Measurements from ENCODE around the gene USP15. TPM values are rescaled to one million over a fixed set of nuclear protein-coding genes. Genes with fewer than 3 reads are reported as not detected.

USP15 gene
- total RNA-seq, 6 experiments from 2014 or later: 32.4 to 60.5 (median 37.9) TPM

DNA sequence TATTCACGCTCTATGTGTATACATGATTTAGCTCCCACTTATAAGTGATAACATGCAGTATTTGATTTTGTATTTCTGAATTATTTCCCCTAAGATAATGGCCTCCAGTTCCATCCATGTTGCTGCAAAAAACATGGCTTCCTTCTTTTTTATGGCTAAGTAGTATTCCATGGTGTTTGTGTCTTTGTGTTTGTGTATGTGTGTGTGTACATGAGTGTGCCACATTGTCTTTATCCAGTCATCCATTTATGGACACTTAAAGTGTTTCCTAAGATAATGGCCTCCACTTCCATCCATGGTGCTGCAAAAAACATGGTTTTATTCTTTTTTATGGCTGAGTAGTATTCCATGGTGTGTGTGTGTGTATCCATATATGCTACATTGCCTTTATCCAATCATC, 25.1 kb downstream of the USP15 start:
- Histone ChIP-seq H3K4me1 (peaks cover 0 to 14% (median 3%) of the 10 kb centered on the region in 4 donors), H3K36me3 (no peaks in the 10 kb centered on the region), H3K9me3 (no peaks in the 10 kb centered on the region), H3K27ac (no peak overlapping the region), H3K27me3 (no peaks in the 10 kb centered on the region), H3K4me3 (no peak overlapping the region)
- no peak for TF ChIP-seq POLR2A (IDR thresholded peaks at IDR 0.05)
- TF ChIP-seq, protein P1, sequence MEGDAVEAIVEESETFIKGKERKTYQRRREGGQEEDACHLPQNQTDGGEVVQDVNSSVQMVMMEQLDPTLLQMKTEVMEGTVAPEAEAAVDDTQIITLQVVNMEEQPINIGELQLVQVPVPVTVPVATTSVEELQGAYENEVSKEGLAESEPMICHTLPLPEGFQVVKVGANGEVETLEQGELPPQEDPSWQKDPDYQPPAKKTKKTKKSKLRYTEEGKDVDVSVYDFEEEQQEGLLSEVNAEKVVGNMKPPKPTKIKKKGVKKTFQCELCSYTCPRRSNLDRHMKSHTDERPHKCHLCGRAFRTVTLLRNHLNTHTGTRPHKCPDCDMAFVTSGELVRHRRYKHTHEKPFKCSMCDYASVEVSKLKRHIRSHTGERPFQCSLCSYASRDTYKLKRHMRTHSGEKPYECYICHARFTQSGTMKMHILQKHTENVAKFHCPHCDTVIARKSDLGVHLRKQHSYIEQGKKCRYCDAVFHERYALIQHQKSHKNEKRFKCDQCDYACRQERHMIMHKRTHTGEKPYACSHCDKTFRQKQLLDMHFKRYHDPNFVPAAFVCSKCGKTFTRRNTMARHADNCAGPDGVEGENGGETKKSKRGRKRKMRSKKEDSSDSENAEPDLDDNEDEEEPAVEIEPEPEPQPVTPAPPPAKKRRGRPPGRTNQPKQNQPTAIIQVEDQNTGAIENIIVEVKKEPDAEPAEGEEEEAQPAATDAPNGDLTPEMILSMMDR (IDR thresholded peaks at IDR 0.05): no peak
- intact Hi-C loops (cut with DNase I): no loop called here
- ATAC-seq (no peak), DNase-seq (no peak)
- WGBS (ENCODE audit: insufficient coverage, low coverage, low lambda C conversion rate, missing lambda C conversion rate): 100% methylated on average over 1 of the region's 1 CpG

DNA sequence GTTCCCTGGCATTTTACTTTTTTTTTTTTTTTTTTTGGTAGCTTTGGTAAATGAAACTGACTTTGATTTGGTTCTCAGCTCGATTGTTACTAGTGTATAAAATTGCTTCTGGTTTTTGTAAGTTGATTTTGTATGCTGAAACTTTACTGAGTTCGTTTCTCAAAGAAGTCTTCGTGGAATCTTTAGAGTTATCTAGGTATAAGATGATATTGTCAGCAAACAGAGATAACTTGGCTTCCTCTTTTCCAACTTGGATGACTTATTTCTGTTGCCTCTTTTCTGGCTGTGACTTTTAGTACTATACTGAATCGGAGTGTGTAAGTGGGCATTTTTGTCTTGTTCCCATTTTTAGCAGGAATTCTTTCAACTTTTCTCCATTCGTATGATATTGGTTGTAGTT, 28.1 kb downstream of the USP15 start:
- DNase-seq: no peak
- Histone ChIP-seq H3K9me3 (no peaks in the 10 kb centered on the region), H3K27me3 (no peaks in the 10 kb centered on the region), H3K36me3 (no peaks in the 10 kb centered on the region), H3K4me3 (no peak overlapping the region), H3K27ac (no peak overlapping the region), H3K4me1 (peaks cover 0 to 10% (median 2%) of the 10 kb centered on the region in 4 donors)
- WGBS (ENCODE audit: insufficient coverage, low coverage, low lambda C conversion rate, missing lambda C conversion rate): 83% methylated on average over 5 of the region's 5 CpGs
- intact Hi-C loops (cut with DNase I): no loop called here
- ATAC-seq: no peak
- no peak for TF ChIP-seq POLR2A (IDR thresholded peaks at IDR 0.05)
- TF ChIP-seq, protein P1 (IDR thresholded peaks at IDR 0.05): no peak

DNA sequence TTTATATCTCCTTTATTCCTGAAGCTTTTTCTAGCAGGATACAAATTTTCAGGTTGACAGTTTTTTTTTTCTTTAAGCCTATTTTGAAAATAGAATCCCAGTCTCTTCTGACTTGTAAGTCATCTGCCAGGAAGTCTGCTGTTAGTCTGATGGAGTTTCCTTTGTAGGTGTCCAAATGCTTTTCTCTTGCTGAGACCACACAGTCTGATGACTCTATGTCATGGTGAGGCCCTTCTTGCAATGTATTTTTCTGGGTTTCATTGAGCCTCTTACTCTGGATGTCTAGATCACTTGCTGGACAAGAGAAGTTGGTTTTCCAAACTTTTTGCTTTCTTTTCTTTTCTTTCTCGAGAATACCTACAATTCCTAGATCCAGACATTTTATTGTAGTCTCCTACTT, 30.6 kb downstream of the USP15 start:
- Histone ChIP-seq H3K27ac (no peak overlapping the region), H3K36me3 (peaks cover 0 to 16% (median 2%) of the 10 kb centered on the region in 4 donors), H3K9me3 (no peaks in the 10 kb centered on the region), H3K4me1 (peaks cover 0 to 9% (median 2%) of the 10 kb centered on the region in 4 donors), H3K4me3 (no peak overlapping the region), H3K27me3 (no peaks in the 10 kb centered on the region)
- 83% methylated on average over 1 of the region's 1 CpG for WGBS (ENCODE audit: insufficient coverage, low coverage, low lambda C conversion rate, missing lambda C conversion rate)
- ATAC-seq (no peak), DNase-seq (no peak)
- TF ChIP-seq, protein P1 (IDR thresholded peaks at IDR 0.05): no peak
- TF ChIP-seq POLR2A (IDR thresholded peaks at IDR 0.05): no peak
- intact Hi-C loops (cut with DNase I): no loop called here

DNA sequence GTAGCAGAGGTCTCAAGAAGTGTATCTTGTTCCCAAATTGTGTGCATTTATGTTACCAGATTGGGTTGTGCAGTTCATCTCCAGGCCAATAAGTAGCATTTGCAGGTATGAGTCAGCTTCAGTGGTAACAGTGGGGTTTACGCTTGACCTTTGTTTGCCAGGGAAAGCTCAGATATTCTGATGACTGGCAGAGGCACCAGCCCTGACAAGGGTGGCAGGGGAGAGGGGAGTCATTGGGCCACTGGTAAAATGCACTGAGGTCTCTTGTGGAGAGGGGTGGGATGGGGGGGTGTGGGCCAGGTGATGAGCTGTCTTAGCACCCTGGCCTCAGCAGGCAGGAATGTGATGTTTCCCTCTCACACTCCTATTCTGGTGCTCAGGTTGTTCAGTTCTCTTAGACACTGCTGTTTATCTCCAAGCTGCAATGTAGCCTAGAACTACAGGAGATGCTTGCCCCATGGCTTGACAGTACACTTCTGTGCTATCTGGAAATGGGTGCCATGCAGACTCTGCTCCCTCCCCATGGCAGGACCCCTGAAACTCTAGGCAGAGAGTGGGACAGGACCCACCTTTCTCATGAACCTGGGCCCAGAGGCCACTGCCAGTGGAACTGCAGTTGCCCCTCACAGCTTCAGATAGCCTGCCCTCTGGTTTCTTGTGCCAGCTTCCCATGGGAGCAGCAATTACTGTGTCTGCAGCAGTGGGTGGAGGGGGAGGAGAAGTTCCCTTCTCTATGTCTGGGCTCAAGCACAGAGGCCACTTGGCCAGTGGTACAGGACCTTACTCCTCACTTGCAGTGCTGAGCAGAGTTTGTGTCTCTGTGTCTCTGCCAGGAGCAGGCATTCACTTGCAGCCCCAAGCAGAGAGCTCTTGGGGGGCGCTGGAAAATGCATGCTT, 31.9 kb downstream of the USP15 start:
- WGBS (ENCODE audit: insufficient coverage, low coverage, low lambda C conversion rate, missing lambda C conversion rate): 71% methylated on average over 1 of the region's 2 CpGs
- intact Hi-C loops (cut with DNase I): no loop called here

More for the DNA sequence above, 31.9 kb downstream of the USP15 start:
- no peak overlapping the region for H3K27ac ChIP-seq
- peaks cover 0 to 9% (median 2%) of the 10 kb centered on the region in 4 donors for H3K4me1 ChIP-seq
- no peak overlapping the region for H3K4me3 ChIP-seq
- DNase-seq: no peak
- no peaks in the 10 kb centered on the region for H3K27me3 ChIP-seq
- peaks cover 0 to 16% (median 2%) of the 10 kb centered on the region in 4 donors for H3K36me3 ChIP-seq
- ATAC-seq: peak; percentile 33 to 80 (median 44)
- no peak for TF ChIP-seq POLR2A (IDR thresholded peaks at IDR 0.05)
- TF ChIP-seq, protein P1 (IDR thresholded peaks at IDR 0.05): no peak
- H3K9me3 ChIP-seq: no peaks in the 10 kb centered on the region
